Ureter (tissue), 1 donor: ENCODE measurements around the gene SIVA1. TPM values are rescaled to one million over a fixed set of nuclear protein-coding genes. Genes with fewer than 3 reads are reported as not detected.
"Not testable (repeated sequence)": the region's sequence is repeated elsewhere in the genome, so short reads cannot be mapped to it uniquely, and the experiment has no call there.

ENCODE experiments used
- DNase-seq: peaks from one replicate; pipeline ENCODE4 v3.0.0-alpha.2; 2020; ENCODE audit warnings: low spot score
- total RNA-seq: library from RNA; stranded (reverse); gene quantifications from one replicate; pipeline ENCODE4 v1.2.4, GENCODE V29; 2023
- donor health status: DM: yes; HTN: yes; CAD: no.

Gene SIVA1
- total RNA-seq, 1 donor from 2014 or later: 56.5 TPM

DNA sequence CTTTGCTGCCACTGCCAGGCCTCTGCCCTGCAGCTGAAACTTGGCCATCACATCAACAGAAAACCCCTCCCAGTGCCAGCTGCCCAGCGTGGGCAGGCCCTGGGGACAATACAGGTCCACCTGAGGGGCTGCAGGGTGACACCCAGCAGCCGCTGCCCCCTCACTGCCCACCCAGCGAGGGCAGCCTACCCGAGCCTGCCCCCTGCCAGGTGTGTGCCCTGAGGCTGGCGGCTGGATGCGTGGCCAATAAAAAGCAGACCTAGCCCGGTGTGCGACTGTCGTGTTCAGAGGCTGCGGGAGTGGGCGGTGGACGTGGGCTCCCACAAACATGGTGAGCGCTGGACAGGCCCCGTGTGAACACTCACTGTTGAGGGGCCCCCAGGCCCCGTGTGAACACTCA is 33.6 kb upstream of the SIVA1 start:
- DNase-seq: no peak

DNA sequence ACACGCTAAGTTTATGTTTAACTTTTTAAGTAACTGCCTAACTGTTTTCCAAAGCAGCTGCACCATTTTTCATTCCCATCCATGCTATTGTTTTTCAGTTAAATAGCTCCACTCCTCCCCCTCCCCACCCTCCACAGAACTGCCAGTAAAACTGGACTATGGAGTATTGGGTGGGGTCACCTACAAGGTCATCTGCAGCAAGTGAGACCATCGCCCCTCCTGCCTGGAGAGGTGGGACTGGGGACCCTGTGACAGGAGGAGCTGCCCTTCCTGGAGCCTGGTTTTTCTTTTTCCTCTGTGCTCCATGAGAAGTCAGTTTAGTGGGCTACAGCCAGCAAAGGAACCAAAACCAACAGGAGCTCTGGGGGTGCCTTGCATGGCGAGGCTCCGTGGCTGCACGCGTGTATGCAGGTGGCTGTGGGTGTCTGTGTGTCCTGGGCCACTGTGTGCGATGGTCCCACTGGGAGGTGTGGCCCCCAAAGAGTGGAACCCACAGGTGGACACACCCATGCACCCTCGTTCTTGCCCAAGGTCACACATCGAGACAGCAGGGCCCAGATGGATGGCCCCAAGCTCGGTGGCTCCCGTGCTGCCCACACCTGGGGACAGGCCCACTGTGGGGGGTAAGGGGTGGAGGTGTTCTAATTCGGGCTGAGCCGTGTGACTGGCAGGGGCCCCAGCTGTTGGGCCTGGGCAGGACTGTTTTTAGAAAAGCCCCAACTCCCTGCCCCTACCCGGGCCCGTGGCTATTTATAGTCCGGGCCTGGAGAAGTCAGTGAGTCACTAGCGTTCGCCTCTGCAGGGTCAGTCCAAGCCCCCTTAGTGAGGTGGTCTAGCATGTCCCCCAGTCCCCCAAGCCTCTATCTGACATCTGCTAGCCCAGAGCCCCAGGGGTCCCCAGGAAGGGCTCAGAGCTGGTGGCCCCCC is 31.2 kb upstream of the SIVA1 start:
- no peak for DNase-seq

DNA sequence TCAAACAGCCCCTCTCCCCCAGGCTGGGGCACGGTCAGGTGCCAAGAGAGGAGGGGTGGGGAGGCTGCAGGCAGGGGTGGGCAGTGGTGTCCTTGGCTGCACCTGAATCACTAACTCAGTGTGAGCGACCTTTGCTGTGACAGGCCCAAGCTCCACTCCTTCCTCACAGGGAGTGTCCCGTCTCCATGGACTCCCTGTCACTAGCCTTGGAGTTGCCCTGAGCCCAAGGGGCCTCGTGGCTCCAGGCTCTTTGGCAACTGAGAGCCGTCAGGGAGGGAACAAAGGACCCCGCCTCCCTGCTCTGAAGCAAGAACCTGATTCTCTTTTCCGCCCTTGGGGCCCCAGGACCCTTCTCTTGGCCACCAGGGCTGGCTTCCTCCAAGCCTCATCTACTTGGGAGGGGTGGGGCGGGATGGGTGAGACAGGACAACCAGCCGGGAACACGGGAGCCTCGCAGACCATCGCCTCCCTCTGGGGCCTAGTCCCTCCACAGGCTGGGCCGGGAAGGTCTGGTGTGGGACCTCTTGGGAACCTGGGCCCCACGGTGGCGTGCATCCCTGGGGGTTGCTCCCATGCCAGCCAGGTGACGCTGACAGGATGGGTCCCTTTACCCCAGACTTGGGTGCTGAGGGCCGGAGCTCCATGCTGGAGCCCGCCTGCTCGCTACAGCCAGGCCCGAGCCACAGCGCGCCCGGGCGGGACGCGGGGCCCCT is 29.9 kb upstream of the SIVA1 start:
- no peak for DNase-seq

DNA sequence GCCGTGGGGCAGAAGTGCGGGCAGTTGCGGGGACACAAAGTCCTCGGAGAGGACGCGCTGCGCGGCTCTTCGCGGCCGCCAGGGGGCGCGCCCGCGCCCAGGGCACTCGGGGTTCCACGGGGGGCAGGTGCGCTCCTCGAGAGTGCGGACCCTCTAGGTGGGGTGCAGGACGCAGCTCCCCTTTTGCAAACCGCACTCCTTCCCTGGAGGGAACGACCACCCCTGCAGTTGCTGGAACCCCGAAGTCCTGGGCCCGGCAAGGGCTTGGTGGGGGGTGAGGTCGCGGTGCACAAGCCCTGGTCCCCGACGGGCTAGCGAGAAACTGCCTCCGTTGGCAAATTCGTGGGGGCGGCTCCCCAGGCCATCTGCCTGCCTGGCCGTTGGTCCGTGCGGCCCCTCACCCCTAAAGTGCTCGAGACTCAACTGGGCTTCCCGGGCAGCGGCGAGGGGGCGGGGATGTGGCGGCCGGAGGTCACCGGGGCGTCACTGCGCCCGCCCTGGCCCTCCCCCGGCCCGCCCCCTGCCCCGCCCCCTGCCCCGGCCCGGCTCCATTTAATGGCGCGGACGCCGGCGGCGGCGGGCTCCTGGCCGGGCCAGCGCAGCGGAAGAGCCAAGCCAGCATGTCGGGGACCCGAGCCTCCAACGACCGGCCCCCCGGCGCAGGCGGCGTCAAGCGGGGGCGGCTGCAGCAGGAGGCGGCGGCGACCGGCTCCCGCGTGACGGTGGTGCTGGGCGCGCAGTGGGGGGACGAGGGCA is 29.1 kb upstream of the SIVA1 start, which contains the start of gene ADSS1:
Gene ADSS1 (plus strand): TSS at position 579 of the 756 bp plus-strand sequence. CDS start 42 bp downstream, at position 621.
- DNase-seq: no peak

DNA sequence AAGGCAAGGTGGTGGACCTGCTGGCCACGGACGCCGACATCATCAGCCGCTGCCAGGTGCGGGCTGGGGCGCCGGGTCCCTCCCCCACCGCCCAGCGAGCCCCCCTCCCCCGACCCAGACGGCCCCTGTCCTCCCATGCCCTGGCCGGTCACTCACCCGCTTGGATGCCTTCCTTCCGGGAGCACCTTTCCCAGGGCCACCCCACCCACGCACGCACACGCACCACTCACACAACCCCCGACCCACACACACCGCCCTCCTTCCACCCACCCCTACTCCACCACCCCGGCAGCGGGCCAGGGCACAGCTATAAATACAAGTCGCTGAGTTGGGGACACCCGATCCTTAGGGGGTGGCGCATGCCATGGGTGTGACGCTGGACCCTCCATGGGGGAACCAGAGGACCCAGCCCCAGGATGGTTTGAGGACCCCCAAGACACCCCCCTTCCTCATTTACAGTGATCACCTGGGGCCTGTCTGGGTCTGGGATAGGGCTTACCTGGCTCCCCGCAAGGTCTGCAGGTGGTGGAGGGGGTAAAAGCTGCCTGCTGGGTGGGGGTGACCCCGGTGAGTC is 28.5 kb upstream of the SIVA1 start:
- peak; percentile 74 for DNase-seq

DNA sequence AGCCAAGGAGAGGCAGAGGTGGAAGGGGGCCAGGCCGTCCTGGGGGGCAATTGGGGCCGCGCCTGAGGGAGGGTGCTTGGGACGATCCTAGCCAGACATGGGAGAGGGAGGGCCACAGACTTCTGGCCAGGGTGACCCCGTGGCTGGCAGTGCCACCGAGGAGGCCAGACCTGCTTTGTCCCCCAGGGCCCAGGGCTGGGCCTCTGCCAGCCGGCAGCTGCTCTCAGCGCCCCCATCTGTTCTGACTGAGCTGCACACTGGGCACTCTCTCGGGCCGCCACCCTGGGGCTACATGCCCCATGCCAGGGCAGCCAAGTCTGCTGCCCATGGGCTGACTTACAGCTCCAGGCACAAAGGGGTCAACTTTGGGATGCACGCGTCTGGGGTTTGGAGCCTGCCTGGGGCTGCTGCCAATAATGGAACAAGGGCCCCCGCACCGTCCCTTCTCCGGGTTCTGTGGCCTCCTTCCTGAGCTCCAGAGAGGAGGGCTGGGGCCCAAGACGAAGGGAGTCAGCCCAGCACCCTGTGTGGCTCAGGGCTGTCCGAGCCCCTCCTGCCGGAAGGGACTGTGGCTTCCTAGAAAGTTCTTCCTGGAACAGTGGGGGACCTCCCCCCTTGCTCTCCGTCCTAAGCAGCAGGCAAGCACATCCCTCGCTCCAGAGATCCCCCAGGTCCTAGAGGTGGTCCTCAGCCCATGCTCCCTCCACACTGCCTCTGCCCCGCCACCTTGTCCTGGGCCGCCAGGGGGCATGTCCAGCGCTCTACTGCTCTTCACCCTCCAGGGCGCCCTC is 27.8 kb upstream of the SIVA1 start:
- no peak for DNase-seq

DNA sequence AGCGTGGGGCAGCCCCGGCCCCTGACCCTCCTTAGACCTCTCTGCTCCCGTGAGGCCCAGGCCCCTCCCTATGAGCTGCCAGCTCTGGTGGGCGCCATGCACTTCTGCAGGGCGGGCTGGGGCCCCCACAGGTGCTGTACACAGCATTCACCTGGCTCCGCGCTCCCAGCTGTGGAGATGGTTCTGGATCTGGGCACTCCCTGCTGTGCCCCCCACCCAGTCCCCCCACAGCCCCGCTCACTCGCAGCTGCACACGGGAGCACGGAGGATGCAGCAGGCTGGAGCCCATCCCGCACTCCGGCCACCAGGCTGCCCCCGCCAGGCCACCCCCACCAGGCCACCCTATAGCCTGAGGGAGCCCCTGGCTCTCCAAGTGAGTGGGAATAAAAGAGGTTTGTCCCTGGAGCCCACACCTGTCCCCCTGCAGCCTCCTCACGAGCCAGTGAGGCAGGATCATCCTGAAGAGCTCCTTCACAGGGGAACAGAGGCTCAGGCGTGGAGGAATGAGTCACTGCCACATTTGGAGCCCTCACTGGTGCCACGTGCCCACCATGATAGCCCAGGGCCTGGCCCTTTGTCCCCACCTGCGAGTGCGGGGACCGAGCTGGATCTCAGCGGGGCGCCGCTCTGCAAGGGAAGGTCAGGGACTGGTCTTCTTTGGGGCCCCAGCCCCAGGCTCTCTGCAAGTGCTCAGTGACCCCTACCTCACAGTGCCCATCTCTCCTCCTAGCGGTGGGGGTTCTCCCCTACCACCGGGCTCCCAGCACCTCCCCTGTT is 27.0 kb upstream of the SIVA1 start:
- DNase-seq: no peak

DNA sequence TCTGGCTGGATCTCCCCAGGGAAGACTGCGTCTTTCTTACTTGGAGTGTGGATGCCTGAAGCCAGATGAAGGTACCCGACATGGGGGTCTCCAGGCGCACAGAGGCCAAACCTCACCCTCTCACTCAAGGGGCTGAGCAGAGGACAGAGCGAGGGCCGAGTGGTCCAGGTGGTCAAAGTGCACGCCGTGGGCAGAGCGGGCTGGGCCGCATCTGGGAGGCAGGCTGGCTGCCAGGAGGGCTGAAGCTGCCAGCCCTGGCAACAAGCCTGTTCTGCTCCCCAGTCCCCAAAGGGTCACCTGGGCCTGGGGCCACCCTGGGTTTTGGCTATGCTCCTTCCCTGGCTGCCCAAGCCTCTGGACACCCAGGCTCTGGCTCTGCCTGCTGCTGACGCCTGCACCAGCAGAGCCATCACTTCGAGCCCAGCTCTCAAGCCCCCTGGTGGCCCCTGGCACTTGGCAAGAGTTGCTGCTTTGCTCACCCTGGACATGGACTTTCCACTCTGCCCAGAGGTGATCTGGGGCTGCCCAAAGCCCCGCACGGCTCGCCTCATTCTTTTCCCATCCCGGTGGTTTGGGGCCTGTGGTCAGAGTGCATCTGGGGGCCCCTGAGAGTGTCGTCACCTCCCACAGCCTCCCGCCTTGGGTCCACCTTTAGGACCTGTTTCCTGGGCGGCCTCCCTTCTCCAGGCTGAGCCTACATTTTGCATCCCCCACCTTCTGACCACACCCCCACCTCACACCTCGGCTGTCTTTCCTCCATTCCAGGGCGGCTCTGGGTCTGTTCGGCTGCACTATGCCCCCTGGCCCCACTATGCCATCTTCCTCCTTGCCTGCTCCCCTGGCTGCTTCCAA is 26.1 kb upstream of the SIVA1 start:
- no peak for DNase-seq

DNA sequence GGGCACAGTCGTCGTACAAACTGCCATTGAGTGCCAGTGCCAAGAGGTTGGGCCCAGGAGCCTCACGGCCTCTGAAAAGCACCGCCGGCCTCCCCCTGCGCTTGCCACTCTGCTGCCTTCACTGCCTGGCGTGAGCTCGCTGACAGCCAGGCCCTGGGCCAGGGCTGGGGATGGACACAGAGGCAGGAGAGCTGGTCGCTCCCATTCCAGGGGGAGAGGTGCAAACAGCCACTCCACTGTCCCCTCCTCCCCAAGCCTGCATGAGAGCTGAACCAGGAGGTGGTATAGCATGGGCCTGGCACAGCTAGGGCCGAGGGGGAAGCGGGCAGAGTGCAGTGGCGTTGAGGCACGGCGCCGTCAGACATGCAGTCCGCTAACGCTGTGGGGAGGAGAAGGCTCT is 24.3 kb upstream of the SIVA1 start:
- DNase-seq: no peak

DNA sequence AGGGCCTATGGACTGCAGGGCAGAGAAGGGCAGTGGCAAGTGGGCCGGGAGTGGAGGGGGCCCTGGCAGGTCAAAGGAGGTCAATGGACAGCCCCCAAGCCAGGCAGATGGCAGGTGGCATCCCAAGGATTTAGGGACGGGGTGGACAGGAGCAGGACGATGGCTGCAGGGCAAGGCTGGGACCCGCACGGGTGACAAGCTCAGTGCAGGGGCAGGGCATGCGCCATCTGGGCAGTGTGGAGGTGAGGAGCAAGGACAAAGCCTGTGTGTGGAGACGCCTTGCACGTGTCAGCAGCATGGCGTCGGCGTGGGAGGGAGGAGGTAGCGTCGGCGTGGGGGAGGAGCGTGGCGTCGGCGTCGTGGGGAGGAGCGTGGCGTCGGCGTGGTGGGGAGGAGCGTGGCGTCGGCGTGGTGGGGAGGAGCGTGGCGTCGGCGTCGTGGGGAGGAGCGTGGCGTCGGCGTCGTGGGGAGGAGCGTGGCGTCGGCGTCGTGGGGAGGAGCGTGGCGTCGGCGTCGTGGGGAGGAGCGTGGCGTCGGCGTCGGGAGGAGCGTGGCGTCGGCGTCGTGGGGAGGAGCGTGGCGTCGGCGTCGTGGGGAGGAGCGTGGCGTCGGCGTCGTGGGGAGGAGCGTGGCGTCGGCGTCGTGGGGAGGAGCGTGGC is 23.6 kb upstream of the SIVA1 start:
- not testable (repeated sequence) for DNase-seq

DNA sequence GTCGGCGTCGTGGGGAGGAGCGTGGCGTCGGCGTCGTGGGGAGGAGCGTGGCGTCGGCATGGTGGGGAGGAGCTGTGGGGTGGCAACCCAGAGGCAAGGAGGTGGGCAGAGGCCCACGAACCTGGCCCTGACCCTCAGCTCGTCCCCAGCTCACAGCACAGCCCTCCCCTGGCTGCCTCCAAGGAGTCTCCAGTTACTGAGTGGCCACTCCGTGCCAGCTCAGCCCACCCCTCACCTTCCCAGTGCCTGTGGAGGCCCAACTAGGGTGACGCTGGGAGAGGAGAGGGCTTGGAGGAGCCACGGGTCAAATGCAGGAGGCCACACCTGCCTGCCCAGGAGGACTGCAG is 23.1 kb upstream of the SIVA1 start:
- DNase-seq: no peak

DNA sequence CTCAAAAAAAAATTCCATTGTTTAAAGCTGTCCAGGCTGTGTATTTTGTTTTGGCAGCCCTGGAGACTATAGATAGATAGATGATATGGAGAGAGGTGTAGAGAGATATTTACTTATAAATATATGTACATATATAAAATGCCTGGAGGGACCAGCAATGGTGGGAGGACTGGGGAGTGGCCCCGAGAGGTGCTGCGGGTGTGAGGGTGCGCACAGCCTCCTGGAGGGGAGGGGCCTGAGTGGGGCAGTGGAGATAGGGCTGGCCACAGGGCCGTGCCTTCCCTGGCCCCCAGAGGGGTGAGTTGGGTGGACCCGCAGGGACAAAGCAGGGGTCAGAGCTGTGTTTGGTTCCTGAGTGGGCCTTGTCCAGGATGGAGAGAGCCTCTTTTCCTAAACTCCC is 22.5 kb upstream of the SIVA1 start:
- no peak for DNase-seq

DNA sequence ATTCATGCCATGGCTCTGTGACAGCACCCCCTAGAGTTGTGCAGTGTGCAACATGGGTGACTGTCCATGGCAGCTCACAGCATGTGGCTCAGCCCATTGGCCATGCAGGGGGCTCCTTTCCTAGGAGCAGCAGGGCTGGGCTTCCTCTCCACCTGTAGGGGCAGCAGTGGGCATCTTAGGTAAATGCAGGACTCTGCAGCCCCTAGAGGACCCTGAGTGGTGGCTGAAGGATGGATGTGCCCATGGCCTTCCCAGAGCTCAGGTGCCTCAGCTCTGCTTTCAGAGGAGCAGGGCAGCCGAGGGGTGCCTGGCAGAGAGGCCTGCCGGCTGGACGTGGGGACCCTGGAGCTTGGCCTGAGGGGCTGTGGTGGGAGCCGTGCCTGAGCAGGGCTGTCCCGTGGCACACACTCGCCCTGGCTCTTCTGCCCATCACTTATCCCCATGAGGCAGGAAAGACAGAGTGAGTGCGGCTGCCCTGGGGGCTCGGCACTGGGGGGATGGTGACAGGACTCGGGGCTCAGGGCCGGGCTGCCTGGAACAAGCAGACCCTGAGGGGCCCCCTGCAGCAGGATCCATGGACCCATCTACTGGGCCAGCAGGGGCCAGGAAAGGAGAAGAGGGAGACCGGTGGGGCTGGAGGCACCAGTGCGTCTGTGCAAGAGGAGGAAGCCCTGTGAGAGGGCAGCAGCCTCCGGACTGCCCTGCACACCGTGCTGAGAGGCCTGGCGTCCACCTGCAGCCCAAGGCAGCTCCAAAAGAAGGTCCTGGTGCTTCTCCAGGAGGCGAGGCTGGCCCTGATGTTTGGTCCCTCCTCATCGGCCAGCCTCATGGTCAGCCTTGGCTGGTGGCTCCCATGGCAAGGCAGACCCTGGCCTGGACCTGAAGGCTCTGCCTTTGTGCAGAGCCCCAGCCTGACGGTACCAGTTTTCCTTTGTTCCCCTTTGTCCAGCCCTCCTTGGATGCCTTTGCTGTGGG is 21.3 kb upstream of the SIVA1 start:
- no peak for DNase-seq

DNA sequence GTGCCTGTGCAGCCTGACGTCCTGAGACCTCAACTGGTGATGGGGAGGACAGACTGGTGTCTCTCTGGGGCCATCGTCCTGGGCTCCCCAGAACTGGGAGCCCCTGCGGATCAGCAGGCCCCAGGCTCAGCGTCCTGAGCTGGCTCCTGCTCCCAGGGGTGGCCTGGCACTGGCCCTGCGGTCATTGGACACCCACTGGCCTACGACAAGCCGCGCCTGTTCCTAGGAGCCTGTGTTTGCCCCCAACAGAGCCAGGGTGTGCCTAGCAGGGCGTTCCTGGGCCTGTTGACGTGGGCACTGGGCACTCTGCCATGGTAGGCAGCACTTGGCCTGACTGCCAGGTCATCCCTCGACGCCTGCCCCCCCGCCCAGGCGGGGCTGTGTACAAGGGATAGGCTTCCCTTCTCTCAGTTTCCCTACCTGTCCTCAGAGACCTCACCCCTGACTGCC is 20.6 kb upstream of the SIVA1 start:
- DNase-seq: peak; percentile 87

DNA sequence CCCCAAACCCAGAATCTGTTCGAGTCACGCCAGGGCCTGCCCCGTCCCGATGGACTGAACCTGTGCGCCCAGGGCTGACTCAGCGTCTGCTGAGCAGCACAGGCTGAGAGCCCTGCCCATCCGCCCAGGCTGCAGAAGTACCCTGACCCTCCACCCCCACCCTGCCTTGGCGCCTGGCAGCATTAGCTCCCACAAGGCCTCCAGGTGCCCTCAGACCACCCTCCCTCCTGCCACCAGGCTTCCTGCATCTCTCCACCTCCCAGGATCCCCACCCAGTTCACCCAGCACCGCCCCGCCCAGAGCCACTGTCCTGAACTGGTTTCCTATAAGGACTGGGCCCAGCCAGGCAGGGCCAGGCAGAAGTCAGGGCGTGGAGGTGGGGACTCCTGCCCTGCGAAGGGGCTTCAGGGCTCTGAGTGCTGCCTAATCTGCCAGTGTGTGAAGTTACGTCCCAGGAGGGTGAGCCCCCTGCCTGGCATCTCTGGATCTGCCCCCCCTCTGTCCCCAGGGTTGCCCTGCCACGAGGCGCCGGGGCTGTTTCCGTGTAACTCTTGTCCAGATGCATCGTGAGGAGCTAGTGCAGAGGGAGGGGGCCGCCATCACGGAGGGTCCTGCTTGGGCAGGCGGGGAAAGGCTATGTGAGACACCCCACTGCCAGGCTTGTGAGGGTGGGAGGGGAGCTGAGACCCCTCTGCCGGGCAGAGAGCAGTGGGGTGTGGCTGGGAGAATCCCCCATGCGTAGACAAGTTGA is 19.8 kb upstream of the SIVA1 start:
- DNase-seq: no peak

DNA sequence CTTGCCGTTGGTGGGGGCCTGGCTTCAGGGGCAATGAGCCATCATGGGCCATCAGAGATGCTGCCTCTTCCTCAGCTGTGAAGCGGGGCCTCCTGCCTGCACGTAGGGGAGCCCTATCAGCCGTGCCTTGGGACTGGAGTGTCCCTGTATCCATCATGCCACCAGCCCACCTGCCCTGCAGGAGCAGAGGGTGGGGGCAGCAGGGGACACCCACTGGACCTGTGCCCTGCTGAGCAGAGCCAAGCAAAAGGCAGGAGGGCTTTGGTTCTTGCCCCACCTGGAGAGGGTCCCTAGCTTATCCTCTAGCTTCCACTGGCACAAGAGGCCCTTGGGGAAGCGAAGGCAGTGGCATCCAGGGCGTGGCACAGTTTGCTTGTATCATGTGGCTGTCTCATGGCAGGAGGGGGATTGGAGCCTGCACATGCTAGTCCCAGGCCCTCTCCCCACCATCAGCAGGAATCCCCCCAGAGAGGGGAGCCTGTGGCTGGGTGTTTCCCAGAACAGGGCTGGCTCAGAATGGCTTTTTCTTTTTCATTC is 18.8 kb upstream of the SIVA1 start:
- DNase-seq: no peak

DNA sequence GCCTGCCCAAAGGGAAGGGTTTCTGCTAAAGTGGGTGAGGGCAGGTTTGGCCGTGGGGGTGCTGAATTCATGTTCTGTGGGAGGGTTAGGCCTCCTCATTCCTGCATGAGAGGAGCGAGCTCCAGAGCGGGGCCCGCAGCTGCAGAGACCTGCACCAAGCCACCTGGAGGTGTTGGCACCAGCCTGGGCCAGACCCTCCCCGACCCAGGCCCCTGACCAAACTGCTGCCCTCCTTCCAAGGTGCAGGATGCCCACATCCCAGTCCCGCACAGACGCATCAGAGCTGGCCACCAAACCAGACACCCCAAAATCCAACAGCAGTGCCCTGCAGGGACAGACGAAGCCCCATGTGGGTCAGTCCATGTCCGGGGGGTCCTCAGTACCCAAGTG is 18.4 kb upstream of the SIVA1 start:
- DNase-seq: no peak
